Lung (tissue), 12 donors: ENCODE measurements around the gene RGMA. TPM values are rescaled to one million over a fixed set of nuclear protein-coding genes. Genes with fewer than 3 reads are reported as not detected.

Source experiments
- ATAC-seq: fragments of 200-7000 bp; cut with Tn5 transposase; one replicate; pipeline ENCODE4 v1.9.1; 2020; ENCODE audit warnings: moderate number of reproducible peaks; ENCODE audit not compliant: insufficient read depth, low FRiP score
- DNase-seq, 3 donors: peaks; one replicate each; pipeline ENCODE4 v3.0.0-alpha.2; 2013 to 2017
- H3K27ac ChIP-seq, 2 donors: one replicate each; pipeline ENCODE4 v1.5.1; 2013; ENCODE audit warnings: mild to moderate bottlenecking in 2 of 2, moderate library complexity in 2 of 2, control low read depth in 1 of 2, inconsistent platforms in 1 of 2, low read depth in 1 of 2, low read length in 1 of 2
- H3K27me3 ChIP-seq, 3 donors: one replicate each; pipeline ENCODE4 v1.5.1; 2013; ENCODE audit warnings: low read length in 2 of 3; ENCODE audit not compliant: control insufficient read depth in 3 of 3, insufficient read depth in 3 of 3
- H3K36me3 ChIP-seq, 4 donors: one replicate each; pipeline ENCODE4 v1.5.1; 2013; ENCODE audit warnings: low read length in 4 of 4, mild to moderate bottlenecking in 1 of 4, moderate library complexity in 1 of 4; ENCODE audit not compliant: control insufficient read depth in 4 of 4, insufficient read depth in 4 of 4
- H3K4me1 ChIP-seq, 5 donors: one replicate each; pipeline ENCODE4 v1.5.1; 2013; ENCODE audit warnings: low read length in 5 of 5, mild to moderate bottlenecking in 2 of 5, moderate library complexity in 1 of 5; ENCODE audit not compliant: control insufficient read depth in 5 of 5, insufficient read depth in 5 of 5
- H3K4me3 ChIP-seq: one replicate; pipeline ENCODE4 v1.5.1; 2013; ENCODE audit warnings: mild to moderate bottlenecking, control low read depth, moderate library complexity
- H3K9ac ChIP-seq, 2 donors: one replicate each; pipeline ENCODE4 v1.5.1; 2013; ENCODE audit warnings: low read length in 2 of 2, control low read depth in 1 of 2; ENCODE audit not compliant: insufficient read depth in 1 of 2
- H3K9me3 ChIP-seq, 4 donors: one replicate each; pipeline ENCODE4 v1.5.1; 2013; ENCODE audit warnings: low read length in 3 of 4, mild to moderate bottlenecking in 1 of 4, moderate library complexity in 1 of 4; ENCODE audit not compliant: control insufficient read depth in 4 of 4, insufficient read depth in 3 of 4
- WGBS, 2 donors: extraction: QIAGEN DNeasy Blood & Tissue Kit; methylation state at CpG; one replicate each; pipeline ENCODE4 v1.1.7; 2013; 5-methylcytosine and 5-hydroxymethylcytosine counted together
- polyA plus RNA-seq, 2 donors: library from polyadenylated mRNA; stranded (reverse); fragments of 200-250 nt; gene quantifications; one replicate each; pipeline ENCODE4 v1.2.1, GENCODE V29; 2013
- total RNA-seq, 2 donors: library from RNA; depleted of rRNA in 1 of 2; stranded (reverse); fragments of >200 nt in 1 of 2; gene quantifications; one replicate each; pipeline ENCODE4 v1.2.1, GENCODE V29; 2014 to 2021
- TF ChIP-seq, protein P1 (sequence below): IDR thresholded peaks from 2 replicates; pipeline ENCODE4 v1.5.1; 2012; ENCODE audit warnings: mild to moderate bottlenecking; ENCODE audit errors: control extremely low read depth, extremely low read depth
- donor health status: control.
- donor health status: control.
- donor health status: Bipolar disorder and iron deficiency.
- donor health status: healthy.
- donor health status: DM: yes; HTN: yes; CAD: no.

RGMA gene
- total and polyA plus RNA-seq, 4 donors: 2.3 to 11.3 (median 5.0) TPM

GRCh38 chr15:93088200-93088980 is 621 bp downstream of the RGMA start:
- ATAC-seq: peak; percentile 61

DNA sequence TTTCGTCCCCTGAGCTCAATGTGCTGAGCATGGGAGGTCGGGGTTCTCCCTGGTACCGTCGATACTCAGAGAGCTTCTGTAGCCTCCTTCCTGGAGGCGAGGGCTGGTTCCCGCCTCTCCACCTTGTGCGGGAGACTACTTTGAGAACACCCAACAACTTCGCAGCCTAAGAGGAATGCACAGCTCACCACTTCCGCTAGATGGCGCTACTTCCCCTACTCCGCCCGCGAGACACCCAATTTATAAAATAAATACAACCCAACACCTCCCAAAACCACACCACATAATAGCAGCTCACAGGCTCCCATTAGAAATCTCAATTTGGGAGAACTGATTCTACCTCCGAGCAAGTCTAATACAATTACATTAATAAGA is 1.2 kb downstream of the RGMA start:
- H3K4me3 ChIP-seq: no peak overlapping the region
- H3K9me3 ChIP-seq: peaks cover 0 to 2% (median 0%) of the 10 kb centered on the region in 4 donors
- H3K4me1 ChIP-seq: peaks cover 0 to 8% (median 4%) of the 10 kb centered on the region in 5 donors
- peak; percentile 80 for ATAC-seq
- H3K27me3 ChIP-seq: peaks cover 0 to 57% (median 54%) of the 10 kb centered on the region in 3 donors
- TF ChIP-seq, protein P1, sequence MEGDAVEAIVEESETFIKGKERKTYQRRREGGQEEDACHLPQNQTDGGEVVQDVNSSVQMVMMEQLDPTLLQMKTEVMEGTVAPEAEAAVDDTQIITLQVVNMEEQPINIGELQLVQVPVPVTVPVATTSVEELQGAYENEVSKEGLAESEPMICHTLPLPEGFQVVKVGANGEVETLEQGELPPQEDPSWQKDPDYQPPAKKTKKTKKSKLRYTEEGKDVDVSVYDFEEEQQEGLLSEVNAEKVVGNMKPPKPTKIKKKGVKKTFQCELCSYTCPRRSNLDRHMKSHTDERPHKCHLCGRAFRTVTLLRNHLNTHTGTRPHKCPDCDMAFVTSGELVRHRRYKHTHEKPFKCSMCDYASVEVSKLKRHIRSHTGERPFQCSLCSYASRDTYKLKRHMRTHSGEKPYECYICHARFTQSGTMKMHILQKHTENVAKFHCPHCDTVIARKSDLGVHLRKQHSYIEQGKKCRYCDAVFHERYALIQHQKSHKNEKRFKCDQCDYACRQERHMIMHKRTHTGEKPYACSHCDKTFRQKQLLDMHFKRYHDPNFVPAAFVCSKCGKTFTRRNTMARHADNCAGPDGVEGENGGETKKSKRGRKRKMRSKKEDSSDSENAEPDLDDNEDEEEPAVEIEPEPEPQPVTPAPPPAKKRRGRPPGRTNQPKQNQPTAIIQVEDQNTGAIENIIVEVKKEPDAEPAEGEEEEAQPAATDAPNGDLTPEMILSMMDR: peak; percentile 84
- H3K27ac ChIP-seq: no peak overlapping the region
- H3K9ac ChIP-seq: no peak overlapping the region
- peak; percentile 78 to 85 (median 78) for DNase-seq
- 1 to 2% methylated on average over 14 of the region's 14 CpGs for WGBS, 2 donors
- H3K36me3 ChIP-seq: no peaks in the 10 kb centered on the region

More at GRCh38 chr15:93088200-93088980, 621 bp downstream of the RGMA start:
- Histone ChIP-seq H3K4me3 (peak overlapping the region; percentile 16), H3K9me3 (peaks cover 0 to 2% (median 0%) of the 10 kb centered on the region in 4 donors), H3K4me1 (peaks cover 0 to 8% (median 4%) of the 10 kb centered on the region in 5 donors), H3K27me3 (peaks cover 0 to 59% (median 56%) of the 10 kb centered on the region in 3 donors), H3K9ac (no peak overlapping the region), H3K36me3 (no peaks in the 10 kb centered on the region), H3K27ac (no peak overlapping the region)
- WGBS, 2 donors: 1% methylated on average over 76 to 85 of the region's 85 CpGs
- TF ChIP-seq, protein P1: no peak
- peak; percentile 25 to 35 (median 33) for DNase-seq

GRCh38 chr15:93086791-93087190 is 2.2 kb downstream of the RGMA start:
- Histone ChIP-seq H3K9me3 (peaks cover 0 to 2% (median 0%) of the 10 kb centered on the region in 4 donors), H3K4me3 (no peak overlapping the region), H3K36me3 (no peaks in the 10 kb centered on the region), H3K27me3 (peaks cover 0 to 51% (median 43%) of the 10 kb centered on the region in 3 donors), H3K27ac (no peak overlapping the region), H3K4me1 (peaks cover 0 to 8% (median 4%) of the 10 kb centered on the region in 5 donors), H3K9ac (no peak overlapping the region)
- DNase-seq: no peak
- TF ChIP-seq, protein P1: no peak
- no peak for ATAC-seq
- WGBS, 2 donors: 59 to 69% methylated on average over 2 of the region's 2 CpGs
